Endothelial cell of umbilical vein (primary cell): ENCODE data around the gene SPINT1. TPM values are rescaled to one million over a fixed set of nuclear protein-coding genes. Genes with fewer than 3 reads are reported as not detected.

Experiments
- BruUV-seq: library from RNA; stranded (reverse); fragments of 400-500 nt; replicated peaks from 2 replicates; lab custom pipeline; 2021; lab: Mats Ljungman, UMichigan
- CTCF ChIA-PET: fragments of 300-600, 350-600 bp; sonication (Branson Sonifier 250); formaldehyde crosslinking; loops from one replicate; lab custom pipeline; 2021; ENCODE audit warnings: antibody characterized with exemption, inconsistent platforms; lab: Charles Lee
- POLR2A ChIA-PET: fragments of 300-600, 350-600 bp; sonication (Branson Sonifier 250); formaldehyde crosslinking; loops from one replicate; lab custom pipeline; 2021; ENCODE audit warnings: antibody characterized with exemption, inconsistent platforms; lab: Charles Lee
- DNase-seq: peaks from one replicate; pipeline ENCODE4 v3.0.0-alpha.2; 2011; ENCODE audit warnings: low read depth, low spot score
- FAIRE-seq: peaks from 2 replicates; lab custom pipeline; 2011; peaks lifted over from hg19 to GRCh38; lab: Jason Lieb, UNC
- H2AFZ ChIP-seq: 2 replicates; pipeline ENCODE4 v1.6.0; 2012; ENCODE audit warnings: low read depth, low read length, control low read depth, inconsistent platforms
- H3K27ac ChIP-seq: 2 replicates; pipeline ENCODE4 v1.5.1; 2011; ENCODE audit warnings: low read depth, mild to moderate bottlenecking, control low read depth, low read length, moderate library complexity; ENCODE audit not compliant: insufficient read depth
- H3K27me3 ChIP-seq, 2 experiments: 2 replicates each; pipeline versions ENCODE4 v1.6.0 to v1.6.1; 2011; ENCODE audit warnings: low read length in 2 of 2, mixed read lengths in 1 of 2; ENCODE audit not compliant: control insufficient read depth in 2 of 2, insufficient read depth in 2 of 2
- H3K36me3 ChIP-seq, 2 experiments: 2 replicates in 1 of 2; 3 replicates in 1 of 2; pipeline ENCODE4 v1.5.1; 2011; ENCODE audit warnings: low read length in 2 of 2, mild to moderate bottlenecking in 1 of 2, moderate library complexity in 1 of 2; ENCODE audit not compliant: control insufficient read depth in 2 of 2, insufficient read depth in 2 of 2; ENCODE audit errors: extremely low read depth in 1 of 2
- H3K4me1 ChIP-seq: 3 replicates; pipeline ENCODE4 v1.5.1; 2011; ENCODE audit warnings: mild to moderate bottlenecking, low read length; ENCODE audit not compliant: control insufficient read depth, insufficient read depth; ENCODE audit errors: extremely low read depth
- H3K4me2 ChIP-seq: 2 replicates; pipeline ENCODE4 v1.6.1; 2011; ENCODE audit warnings: low read length, control low read depth, mixed read lengths; ENCODE audit not compliant: insufficient read depth
- H3K4me3 ChIP-seq, 3 experiments: fragments of 200-600 bp in 1 of 3; sonication (generic), shearing (Covaris generic) in 1 of 3; replicated peaks in 1 of 3; 2 replicates each; pipeline ENCODE4 v1.5.1; 2011 to 2016; ENCODE audit warnings: control low read depth in 3 of 3, low read length in 3 of 3, mild to moderate bottlenecking in 2 of 3, inconsistent platforms in 1 of 3, low read depth in 1 of 3, moderate library complexity in 1 of 3; ENCODE audit not compliant: insufficient read depth in 1 of 3
- H3K79me2 ChIP-seq: 2 replicates; pipeline ENCODE4 v1.6.0; 2012; ENCODE audit warnings: low read length, inconsistent platforms; ENCODE audit not compliant: control insufficient read depth, insufficient read depth
- H3K9ac ChIP-seq: replicated peaks from 2 replicates; pipeline ENCODE3; 2011; ENCODE audit warnings: low read length, control low read depth; ENCODE audit not compliant: insufficient read depth; ENCODE audit errors: extremely low read depth
- H3K9me1 ChIP-seq: replicated peaks from 3 replicates; pipeline ENCODE4 v1.6.0; 2011; ENCODE audit warnings: mild to moderate bottlenecking, low read length; ENCODE audit not compliant: control insufficient read depth, insufficient read depth; ENCODE audit errors: extremely low read depth
- H3K9me3 ChIP-seq: replicated peaks from 2 replicates; pipeline ENCODE4 v1.5.1; 2012; ENCODE audit warnings: low read length, inconsistent platforms; ENCODE audit not compliant: control insufficient read depth, insufficient read depth
- H4K20me1 ChIP-seq: replicated peaks from 2 replicates; pipeline ENCODE3; 2011; ENCODE audit warnings: mild to moderate bottlenecking, low read length; ENCODE audit not compliant: control insufficient read depth, insufficient read depth; ENCODE audit errors: extremely low read depth
- CTCF ChIP-seq, 2 donors: IDR thresholded peaks; 1 replicate in 1 of 2; 2 replicates in 1 of 2; pipeline ENCODE4 v1.5.1; 2011; ENCODE audit warnings: low read length in 2 of 2, mild to moderate bottlenecking in 2 of 2, moderate library complexity in 2 of 2, control low read depth in 1 of 2, inconsistent platforms in 1 of 2, low read depth in 1 of 2; ENCODE audit not compliant: insufficient read depth in 1 of 2; ENCODE audit errors: extremely low read depth in 1 of 2
- FOS ChIP-seq: IDR thresholded peaks from 2 replicates; pipeline ENCODE4 v1.6.1; 2011; ENCODE audit warnings: mild to moderate bottlenecking, low read length, moderate library complexity, borderline replicate concordance; ENCODE audit not compliant: insufficient read depth
- GATA2 ChIP-seq: IDR thresholded peaks from 2 replicates; pipeline ENCODE4 v1.7.0; 2011; ENCODE audit warnings: low read depth, mild to moderate bottlenecking, moderate library complexity, mixed read lengths, low read length; ENCODE audit not compliant: insufficient read length, insufficient read depth
- JUN ChIP-seq: IDR thresholded peaks from 2 replicates; pipeline ENCODE4 v1.6.1; 2011; ENCODE audit warnings: borderline replicate concordance, low read depth; ENCODE audit not compliant: insufficient read length, insufficient read depth
- MYC ChIP-seq: IDR thresholded peaks from one replicate; pipeline ENCODE4 v1.6.1; 2011; ENCODE audit warnings: mild to moderate bottlenecking, low read depth, low read length
- POLR2AphosphoS5 ChIP-seq: IDR thresholded peaks from 2 replicates; pipeline ENCODE4 v1.6.1; 2012; ENCODE audit warnings: low read depth, mild to moderate bottlenecking, control low read depth, low read length, moderate library complexity; ENCODE audit not compliant: insufficient read depth
- dilution Hi-C: fragments of 300-500 bp; cut with MboI; formaldehyde crosslinking; loops from one replicate; pipeline ENCODE4 v1.15.0; 2019; ENCODE audit warnings: low sequenced_read_pairs; ENCODE audit not compliant: extremely low pct_ligation_motif_present
- intact Hi-C: fragments of 100-400 bp; cut with micrococcal nuclease; formaldehyde crosslinking; loops from one replicate; pipeline ENCODE4 v1.10.0; 2022
- polyA plus RNA-seq, 4 experiments: library from polyadenylated mRNA; depleted of rRNA in 3 of 4; stranded (reverse) in 3 of 4; unstranded in 1 of 4; fragments of >200 nt; gene quantifications; 2 replicates each; pipeline versions ENCODE4 v1.2.1 to v1.2.3, GENCODE V29; 2011 to 2012; ENCODE audit warnings: missing spikeins in 1 of 4
- total RNA-seq: library from RNA; stranded (reverse); gene quantifications from 2 replicates; pipeline ENCODE4 v1.2.3, GENCODE V29; 2021
- TF ChIP-seq, protein P1 (sequence below): IDR thresholded peaks from 2 replicates; pipeline ENCODE4 v1.6.1; 2011; ENCODE audit not compliant: insufficient read depth, insufficient read length

SPINT1 gene
- total and polyA plus RNA-seq, 2 donors (not counting 3 experiments of a cell fraction or from before 2014, with no cell fraction given), result 4.1 to 4.2 TPM

GRCh38 chr15:40879609-40880008 lies 35.8 kb downstream of the SPINT1 start:
- Histone ChIP-seq H2AFZ (no peak overlapping the region), H4K20me1 (no peaks in the 10 kb centered on the region), H3K27ac (no peak overlapping the region), H3K27me3 (no peaks in the 10 kb centered on the region), H3K9me1 (no peaks in the 10 kb centered on the region), H3K4me2 (no peak overlapping the region), H3K4me1 (no peaks in the 10 kb centered on the region), H3K9me3 (no peaks in the 10 kb centered on the region), H3K9ac (no peak overlapping the region), H3K4me3 (no peak overlapping the region), H3K36me3 (no peaks in the 10 kb centered on the region), H3K79me2 (no peaks in the 10 kb centered on the region)
- no TSS peak for BruUV-seq
- dilution Hi-C loops, result no loop called here
- no peak for DNase-seq
- ChIA-PET POLR2A (no interaction called here), CTCF (interaction anchor here (2.6 kb wide), 1 partner anchor 12 kb away, joined by 16 read pairs; no protein-coding TSS in a partner anchor)
- TF ChIP-seq CTCF (IDR thresholded peaks at IDR 0.05; ENCODE audit: extremely low read depth in 1 of 2, insufficient read depth in 1 of 2, low read depth in 1 of 2, low read length in 2 of 2) (no peak), POLR2AphosphoS5 (no peak), JUN (no peak), FOS (no peak), GATA2 (no peak), MYC (no peak)
- TF ChIP-seq, protein P1, sequence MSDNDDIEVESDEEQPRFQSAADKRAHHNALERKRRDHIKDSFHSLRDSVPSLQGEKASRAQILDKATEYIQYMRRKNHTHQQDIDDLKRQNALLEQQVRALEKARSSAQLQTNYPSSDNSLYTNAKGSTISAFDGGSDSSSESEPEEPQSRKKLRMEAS, result no peak
- FAIRE-seq, result no peak
- intact Hi-C loops, result no loop called here
